Effector CD8-positive, alpha-beta T cell (primary cell): ENCODE measurements around the gene TCN2.
A peak's percentile ranks its signal among the peaks of the same experiment; 100 is the strongest.
"Not testable (repeated sequence)": the region's sequence is repeated elsewhere in the genome, so short reads cannot be mapped to it uniquely, and the experiment has no call there.

Experiments used
- DNase-seq: peaks from one replicate; lab custom pipeline; 2025; lab: John Stamatoyannopoulos, UW

The TCN2 gene

GRCh38 chr22:30646518-30647160 lies 39.7 kb downstream of the TCN2 start:
- no peak for DNase-seq

DNA sequence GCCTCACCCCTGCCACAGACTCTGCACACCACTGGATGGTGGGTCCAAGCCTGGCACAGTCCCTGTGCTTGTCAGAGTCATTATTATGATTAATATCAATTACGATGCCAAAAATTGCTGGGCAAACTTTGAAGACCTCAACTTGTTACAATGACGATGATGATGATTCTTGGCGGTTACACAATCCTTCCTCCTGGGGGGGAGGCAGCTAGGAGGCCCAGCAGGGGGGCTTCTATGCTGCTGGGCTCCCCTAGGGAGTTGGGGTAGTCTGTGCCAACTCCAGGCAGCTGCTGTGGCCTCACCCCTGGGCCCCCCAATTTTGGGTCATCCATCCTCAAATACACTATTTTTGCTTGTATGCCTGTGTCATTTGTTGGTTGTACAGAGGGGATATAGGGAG lies 40.6 kb downstream of the TCN2 start:
- no peak for DNase-seq

DNA sequence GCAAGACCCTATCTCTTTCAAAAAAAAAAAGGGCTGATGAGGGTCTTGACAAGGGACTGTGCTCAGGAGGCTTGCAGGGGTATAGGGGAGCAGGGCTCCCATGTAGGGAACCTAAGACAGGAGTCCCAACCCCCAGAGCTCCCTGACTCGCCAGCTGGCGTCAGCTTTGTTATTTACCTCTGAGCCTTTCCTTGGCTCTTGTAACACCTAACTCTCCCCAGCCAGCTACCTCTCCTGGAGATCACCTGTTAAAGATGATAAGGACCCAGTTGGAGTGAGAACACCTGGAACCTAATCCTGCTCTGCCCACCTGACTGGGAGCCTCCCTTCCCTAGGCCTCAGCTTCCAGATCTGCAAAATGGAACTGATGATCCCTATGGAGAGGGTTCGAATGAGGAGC lies 41.9 kb downstream of the TCN2 start:
- no peak for DNase-seq

DNA sequence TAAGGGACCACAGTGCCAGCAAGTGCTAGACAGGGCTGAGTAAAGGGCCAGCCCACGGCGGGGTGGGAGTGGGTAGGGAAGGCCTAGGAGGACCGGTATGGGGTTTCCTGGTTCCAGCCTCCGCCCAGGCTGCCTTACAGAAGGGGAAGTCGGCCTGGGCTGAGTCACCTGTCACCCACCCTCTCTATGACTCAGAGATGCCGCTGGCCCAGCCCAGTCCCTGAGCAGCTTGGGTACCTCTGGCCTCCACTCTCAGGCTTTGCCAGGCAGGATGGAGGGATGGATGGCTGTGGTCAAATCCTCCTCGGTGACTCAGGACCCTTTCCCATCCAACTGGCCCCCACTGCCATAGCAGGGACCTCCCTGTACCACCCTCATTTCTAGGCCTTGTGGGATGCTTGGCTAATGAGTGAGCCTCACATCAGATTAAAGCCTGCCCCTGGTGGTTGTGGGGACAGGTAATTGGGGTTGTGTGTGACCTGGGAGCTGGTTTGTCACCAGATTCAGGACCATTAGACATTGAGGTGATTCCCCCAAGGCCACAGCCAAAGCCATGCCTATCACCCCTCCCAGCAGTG lies 42.5 kb downstream of the TCN2 start:
- no peak for DNase-seq

GRCh38 chr22:30650508-30651116 lies 43.6 kb downstream of the TCN2 start:
- DNase-seq, result no peak

DNA sequence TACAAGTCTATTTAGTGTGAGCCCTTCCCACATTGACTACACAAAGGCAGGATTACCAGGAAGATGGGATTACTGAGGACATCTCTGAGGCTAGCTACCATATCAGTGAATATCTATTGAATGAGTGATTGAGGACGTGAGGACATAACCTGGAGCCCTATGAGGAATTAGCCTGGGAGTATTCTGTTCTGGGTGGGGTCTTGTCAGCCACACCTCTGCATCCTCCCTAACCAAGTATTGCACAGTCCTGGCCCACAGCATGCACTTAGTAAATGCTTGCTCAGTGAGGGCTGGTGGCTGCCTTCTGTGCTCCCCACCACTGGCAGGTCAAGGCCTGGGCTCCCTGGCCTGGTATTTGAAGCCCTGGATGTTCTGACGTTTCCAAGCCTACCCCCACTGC lies 45.9 kb downstream of the TCN2 start:
- no peak for DNase-seq

- DNase-seq, result no peak
Measured at GRCh38 chr22:30654361-30654760, 47.4 kb downstream of the TCN2 start.

GRCh38 chr22:30655532-30655931 lies 48.6 kb downstream of the TCN2 start:
- DNase-seq, result no peak

DNA sequence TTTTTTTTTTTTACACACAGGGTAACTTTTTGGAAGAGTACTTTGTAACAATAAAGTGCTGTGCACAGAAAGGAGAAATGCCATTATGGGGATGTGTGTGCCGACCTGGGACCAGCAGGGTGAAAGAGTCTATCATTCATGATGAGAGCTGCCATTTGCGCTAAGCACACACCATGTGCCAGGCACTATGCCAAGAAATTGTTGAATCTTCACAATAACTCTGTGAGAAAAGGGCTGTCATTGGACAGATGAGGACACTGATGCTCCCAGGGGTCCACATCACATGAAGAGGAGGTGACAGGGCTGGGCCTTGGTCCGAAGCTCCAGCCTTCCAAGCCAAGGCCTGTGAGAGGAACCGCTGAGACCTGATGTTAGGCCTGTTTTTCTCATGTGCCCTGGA lies 55.1 kb downstream of the TCN2 start:
- no peak for DNase-seq

GRCh38 chr22:30664798-30665197 lies 57.8 kb downstream of the TCN2 start:
- DNase-seq, result no peak

DNA sequence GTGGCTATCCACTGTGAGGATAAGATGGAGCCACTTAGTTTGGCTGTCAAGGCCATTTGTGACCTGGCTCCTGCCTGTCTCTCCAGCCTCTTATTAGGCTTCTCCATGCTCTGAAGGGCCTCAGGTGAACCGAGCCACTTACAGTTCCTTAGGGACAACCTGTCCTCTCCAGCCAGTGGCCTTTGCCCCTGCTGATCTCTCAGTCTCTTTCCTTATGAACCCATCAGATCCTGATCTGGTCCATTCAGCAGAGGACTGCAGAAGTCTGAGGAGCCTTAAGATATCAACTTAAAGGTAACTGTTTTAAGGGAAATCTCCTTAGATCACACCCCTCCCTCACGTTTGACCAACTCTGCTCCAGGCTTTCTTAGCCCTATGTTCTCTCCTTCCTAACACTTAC lies 58.3 kb downstream of the TCN2 start:
- DNase-seq, result no peak

DNA sequence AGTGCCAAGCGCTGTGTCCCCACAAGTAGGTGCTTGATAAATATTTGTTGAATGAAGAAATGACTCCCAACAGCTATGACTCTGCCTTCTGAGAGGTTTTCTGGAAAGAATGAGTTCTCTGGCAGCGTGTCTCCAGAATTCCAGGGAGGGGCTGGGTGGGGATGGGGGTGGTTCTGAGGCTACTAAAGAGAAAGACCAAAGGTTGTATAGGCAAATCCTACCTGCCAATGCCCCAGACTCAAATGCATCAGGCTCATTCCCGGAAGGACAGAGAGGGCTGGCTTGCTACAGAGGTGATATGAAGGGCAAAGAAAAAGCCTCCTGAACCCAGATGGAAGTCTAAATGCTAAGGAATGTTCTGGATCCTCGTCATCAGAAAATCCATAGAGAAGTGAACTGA lies 58.8 kb downstream of the TCN2 start:
- no peak for DNase-seq

- DNase-seq, result no peak
Measured at GRCh38 chr22:30667107-30667493, 60.1 kb downstream of the TCN2 start.

DNA sequence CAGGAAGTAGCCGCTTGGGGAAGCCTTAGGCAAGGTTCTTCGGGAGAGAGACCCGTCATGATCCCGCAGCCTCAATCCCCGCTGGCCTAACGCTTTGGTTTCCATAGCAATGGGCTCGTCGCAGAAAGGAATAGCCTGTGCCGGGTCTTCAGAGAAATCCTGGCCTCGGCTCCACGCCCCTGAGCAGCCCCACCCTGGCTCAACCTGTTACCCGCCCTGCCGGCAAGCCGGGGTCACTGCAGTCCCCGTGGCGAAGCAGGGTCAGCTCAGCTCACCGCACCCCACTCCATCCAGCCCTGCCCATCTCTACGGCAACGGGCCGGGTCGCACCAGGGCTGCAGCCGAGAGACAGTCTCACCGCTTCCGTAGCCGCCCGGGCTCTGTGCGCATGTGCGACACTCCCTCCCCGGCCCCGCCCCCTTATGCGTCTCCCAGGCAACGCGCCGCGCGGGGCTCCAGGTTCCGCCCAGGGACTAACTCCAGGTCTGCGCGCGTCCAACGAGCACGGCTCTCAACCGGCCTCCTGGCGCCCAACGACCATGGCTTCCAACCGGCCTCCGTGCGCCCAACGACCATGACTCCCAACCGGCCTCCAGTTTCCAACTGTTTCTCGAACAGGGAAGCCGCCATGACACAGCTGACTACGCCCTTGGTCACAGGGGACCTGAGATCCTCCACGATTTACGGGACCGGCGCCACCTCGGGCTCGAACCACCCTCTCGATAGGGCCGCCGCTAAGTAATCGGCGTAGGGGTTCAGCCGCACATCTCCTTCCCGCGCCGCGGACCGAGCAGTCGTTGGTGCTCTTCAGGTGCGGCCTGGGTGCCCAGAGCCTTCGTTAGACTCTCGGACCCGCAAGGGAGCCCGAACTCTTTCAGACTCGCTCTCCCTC lies 60.8 kb downstream of the TCN2 start, which contains the start of gene DUSP18:
Gene DUSP18 (minus strand): TSS at position 382 of the 892 bp plus-strand sequence. CDS start 3,872 bp downstream, outside the sequence.
- DNase-seq, result peak; percentile 92

GRCh38 chr22:30668386-30668710 lies 61.4 kb downstream of the TCN2 start:
- DNase-seq, result no peak

- DNase-seq, result no peak
Measured at GRCh38 chr22:30671071-30671470, 64.1 kb downstream of the TCN2 start.

DNA sequence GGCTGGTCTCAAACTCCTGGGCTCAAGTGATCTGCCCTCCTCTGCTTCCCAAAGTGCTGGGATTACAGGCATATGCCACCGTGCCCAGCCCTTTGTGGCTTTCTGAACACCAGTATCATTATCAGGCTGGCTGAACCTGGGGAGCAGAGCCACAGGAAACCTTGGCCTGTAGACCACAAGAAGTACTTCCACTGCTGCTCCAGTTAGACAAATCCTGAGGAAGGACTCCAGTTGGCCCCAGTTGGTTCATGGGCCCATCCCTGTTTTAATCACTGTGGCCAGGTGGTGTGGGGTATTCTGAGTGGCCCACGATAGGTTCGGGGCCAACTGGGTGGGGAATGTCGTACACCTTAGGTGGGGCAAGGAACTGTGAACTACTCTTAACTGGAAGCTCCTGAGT lies 66.2 kb downstream of the TCN2 start:
- no peak for DNase-seq

DNA sequence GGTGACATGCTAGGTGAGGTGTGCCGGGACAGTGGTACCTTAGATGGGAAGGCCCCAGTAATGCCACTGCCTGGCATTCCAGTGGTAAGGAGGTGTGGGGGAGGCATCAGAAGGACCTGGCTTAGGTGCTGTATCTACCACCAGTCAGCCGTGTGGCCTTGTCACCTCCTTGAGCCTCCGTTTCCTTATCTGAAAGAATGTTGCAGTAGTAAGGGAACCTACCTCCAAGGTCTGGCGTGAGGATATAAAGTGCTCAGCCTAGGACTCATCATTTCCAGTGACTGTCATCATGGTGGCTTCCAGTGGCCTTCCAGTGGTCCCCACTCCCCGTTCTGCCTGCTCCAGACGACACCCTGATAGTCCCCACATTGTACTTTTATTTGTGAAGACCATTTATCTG lies 67.5 kb downstream of the TCN2 start:
- no peak for DNase-seq

DNA sequence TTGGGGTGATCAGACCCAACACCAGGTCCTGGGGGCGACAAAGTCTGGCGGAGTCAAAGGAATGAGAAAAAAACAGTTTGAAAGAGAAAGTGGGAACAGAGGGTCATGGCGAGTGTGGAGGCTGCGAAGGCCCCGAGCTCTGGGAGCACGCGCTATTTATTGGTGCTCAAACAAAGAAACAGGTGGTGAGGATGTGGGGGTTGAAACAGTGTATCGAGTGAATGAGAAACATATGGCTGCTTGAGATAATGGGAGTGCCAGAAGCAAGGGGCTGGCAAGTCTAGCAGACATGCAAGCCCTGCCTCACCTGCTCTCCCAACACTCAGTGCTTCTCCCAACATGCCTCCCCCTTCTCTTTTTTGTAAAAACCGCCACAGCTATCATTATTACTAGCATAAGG lies 68.5 kb downstream of the TCN2 start:
- no peak for DNase-seq

DNA sequence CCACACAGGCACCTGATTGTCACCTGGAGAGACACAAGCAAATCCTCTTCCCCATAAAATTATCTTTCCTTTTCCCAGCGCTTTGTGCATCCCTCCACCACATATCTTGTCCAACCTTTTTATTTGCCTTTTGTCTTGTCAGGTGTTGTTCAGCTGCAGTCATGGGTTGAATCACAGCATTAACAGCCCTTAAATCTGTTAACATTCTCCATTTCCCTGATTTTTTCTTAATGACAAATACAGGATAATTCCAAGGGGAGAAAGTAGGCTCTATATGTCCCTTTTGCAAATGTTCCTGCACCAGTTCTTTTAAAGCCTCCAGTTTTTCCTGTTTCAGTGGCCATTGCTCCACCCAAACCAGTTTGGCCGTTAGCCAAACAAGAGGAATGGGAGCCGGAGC lies 69.6 kb downstream of the TCN2 start:
- DNase-seq, result not testable (repeated sequence)
